Measurements from ENCODE around the gene DNAJB13.

DNAJB13 gene

DNA sequence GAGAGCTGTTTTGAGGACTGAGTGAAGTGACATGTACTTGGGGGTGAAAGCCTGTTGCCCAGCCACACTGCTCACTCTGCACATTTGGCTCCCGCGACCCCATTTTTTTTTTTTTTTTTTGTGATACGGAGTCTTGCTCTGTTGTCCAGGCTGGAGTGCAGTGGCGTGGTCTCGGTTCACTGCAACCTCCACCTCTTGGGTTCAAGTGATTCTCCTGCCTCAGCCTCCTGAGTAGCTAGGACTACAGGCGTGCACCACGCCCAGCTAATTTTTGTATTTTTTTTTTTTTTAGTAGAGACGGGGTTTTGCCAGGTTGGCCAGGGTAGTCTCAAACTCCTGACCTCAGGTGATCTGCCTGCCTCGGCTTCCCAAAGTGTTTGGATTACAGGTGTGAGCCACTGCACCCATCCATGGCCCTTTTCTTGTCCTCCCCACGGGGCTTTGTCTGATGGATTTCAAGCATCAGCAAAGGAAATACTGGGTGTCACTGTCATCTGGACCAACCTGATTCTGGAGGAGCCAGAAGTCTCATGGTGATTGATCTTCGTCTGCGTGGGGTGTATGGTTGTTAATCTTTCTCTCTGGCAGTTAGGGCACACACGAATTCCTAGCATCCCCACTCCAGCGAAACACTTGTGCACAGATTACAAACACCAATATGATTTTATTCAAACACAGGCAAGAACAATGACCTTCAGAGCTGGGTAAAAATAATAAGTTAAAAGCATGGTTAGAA is 61.4 kb downstream of the DNAJB13 start:
- ChIA-PET CTCF (interaction anchor here (0.6 to 1.6 kb wide), 3 partner anchors 37 to 532 kb away, joined by 3 read pairs; no protein-coding TSS in a partner anchor), POLR2A (no interaction called here)
- Histone ChIP-seq H3K4me1 (ENCODE audit: control insufficient read depth, insufficient read depth, low read length) (no peaks in the 10 kb centered on the region), H3K27ac (ENCODE audit: extremely low read depth, low read depth, low read length) (no peak overlapping the region), H3K4me3 (ENCODE audit: low read depth, low read length) (no peak overlapping the region), H3K36me3 (ENCODE audit: control insufficient read depth in 2 of 2, insufficient read depth in 1 of 2, low read length in 2 of 2) (peaks cover 0 to 31% of the 10 kb centered on the region in 2 experiments; a peak in 1 of 3 replicates), H3K9me3 (ENCODE audit: control insufficient read depth, insufficient read depth, low read depth, low read length) (no peaks in the 10 kb centered on the region)
- no peak for TF ChIP-seq ZNF211 (tag by site-specific recombination; IDR thresholded peaks at IDR 0.05; ENCODE audit: low read depth)
- TF ChIP-seq ZNF175 (tag by site-specific recombination; IDR thresholded peaks at IDR 0.05), result no peak
- no peak for TF ChIP-seq ZNF596 (tag by site-specific recombination; IDR thresholded peaks at IDR 0.05)
- TF ChIP-seq ZNF600 (tag by site-specific recombination; IDR thresholded peaks at IDR 0.05), result no peak
- no peak for TF ChIP-seq ZNF223 (tag by site-specific recombination; IDR thresholded peaks at IDR 0.05)

GRCh38 chr11:74013141-74013540 is 62.3 kb downstream of the DNAJB13 start:
- CTCF ChIA-PET, result interaction anchor here (0.6 to 1.6 kb wide), 2 partner anchors 36 to 48 kb away, joined by 3 read pairs; no protein-coding TSS in a partner anchor
- POLR2A ChIA-PET, result no interaction called here

More at GRCh38 chr11:74013141-74013540, 62.3 kb downstream of the DNAJB13 start:
- H3K4me3 ChIP-seq (ENCODE audit: low read depth, low read length), result no peak overlapping the region
- H3K36me3 ChIP-seq (ENCODE audit: control insufficient read depth in 2 of 2, insufficient read depth in 1 of 2, low read length in 2 of 2), result peaks cover 0 to 39% of the 10 kb centered on the region in 2 experiments; a peak in 1 of 3 replicates
- no peak overlapping the region for H3K27ac ChIP-seq (ENCODE audit: extremely low read depth, low read depth, low read length)
- no peaks in the 10 kb centered on the region for H3K4me1 ChIP-seq (ENCODE audit: control insufficient read depth, insufficient read depth, low read length)
- no peaks in the 10 kb centered on the region for H3K9me3 ChIP-seq (ENCODE audit: control insufficient read depth, insufficient read depth, low read depth, low read length)
- TF ChIP-seq ZNF274 (IDR thresholded peaks at IDR 0.05; ENCODE audit: low read length), result no peak
- no peak for TF ChIP-seq ZNF274 (tag by site-specific recombination; IDR thresholded peaks at IDR 0.05; ENCODE audit: borderline replicate concordance)
- TF ChIP-seq KLF1 (tag by site-specific recombination; IDR thresholded peaks at IDR 0.05), result no peak
- TF ChIP-seq, protein P1, sequence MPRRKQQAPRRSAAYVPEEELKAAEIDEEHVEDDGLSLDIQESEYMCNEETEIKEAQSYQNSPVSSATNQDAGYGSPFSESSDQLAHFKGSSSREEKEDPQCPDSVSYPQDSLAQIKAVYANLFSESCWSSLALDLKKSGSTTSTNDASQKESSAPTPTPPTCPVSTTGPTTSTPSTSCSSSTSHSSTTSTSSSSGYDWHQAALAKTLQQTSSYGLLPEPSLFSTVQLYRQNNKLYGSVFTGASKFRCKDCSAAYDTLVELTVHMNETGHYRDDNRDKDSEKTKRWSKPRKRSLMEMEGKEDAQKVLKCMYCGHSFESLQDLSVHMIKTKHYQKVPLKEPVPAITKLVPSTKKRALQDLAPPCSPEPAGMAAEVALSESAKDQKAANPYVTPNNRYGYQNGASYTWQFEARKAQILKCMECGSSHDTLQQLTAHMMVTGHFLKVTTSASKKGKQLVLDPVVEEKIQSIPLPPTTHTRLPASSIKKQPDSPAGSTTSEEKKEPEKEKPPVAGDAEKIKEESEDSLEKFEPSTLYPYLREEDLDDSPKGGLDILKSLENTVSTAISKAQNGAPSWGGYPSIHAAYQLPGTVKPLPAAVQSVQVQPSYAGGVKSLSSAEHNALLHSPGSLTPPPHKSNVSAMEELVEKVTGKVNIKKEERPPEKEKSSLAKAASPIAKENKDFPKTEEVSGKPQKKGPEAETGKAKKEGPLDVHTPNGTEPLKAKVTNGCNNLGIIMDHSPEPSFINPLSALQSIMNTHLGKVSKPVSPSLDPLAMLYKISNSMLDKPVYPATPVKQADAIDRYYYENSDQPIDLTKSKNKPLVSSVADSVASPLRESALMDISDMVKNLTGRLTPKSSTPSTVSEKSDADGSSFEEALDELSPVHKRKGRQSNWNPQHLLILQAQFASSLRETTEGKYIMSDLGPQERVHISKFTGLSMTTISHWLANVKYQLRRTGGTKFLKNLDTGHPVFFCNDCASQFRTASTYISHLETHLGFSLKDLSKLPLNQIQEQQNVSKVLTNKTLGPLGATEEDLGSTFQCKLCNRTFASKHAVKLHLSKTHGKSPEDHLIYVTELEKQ (tag by site-specific recombination; IDR thresholded peaks at IDR 0.05; ENCODE audit: borderline replicate concordance), result no peak
- no peak for TF ChIP-seq SETDB1 (IDR thresholded peaks at IDR 0.05; ENCODE audit: insufficient read length, low read length)
- TF ChIP-seq KLF8 (tag by site-specific recombination; IDR thresholded peaks at IDR 0.05), result no peak
- TF ChIP-seq OSR2 (tag by site-specific recombination; IDR thresholded peaks at IDR 0.05), result no peak
- no peak for TF ChIP-seq ZNF169 (tag by site-specific recombination; IDR thresholded peaks at IDR 0.05)
- no peak for TF ChIP-seq BCL6B (tag by site-specific recombination; IDR thresholded peaks at IDR 0.05)
- TF ChIP-seq ZNF501 (tag by site-specific recombination; IDR thresholded peaks at IDR 0.05), result no peak
- TF ChIP-seq CTCF (tag by site-specific recombination; IDR thresholded peaks at IDR 0.05), result no peak
- no peak for TF ChIP-seq ZNF629 (tag by site-specific recombination; IDR thresholded peaks at IDR 0.05)
- no peak for TF ChIP-seq PRDM1 (tag by site-specific recombination; IDR thresholded peaks at IDR 0.05)
- no peak for TF ChIP-seq ZBTB1 (tag by site-specific recombination; IDR thresholded peaks at IDR 0.05)
- no peak for TF ChIP-seq ZNF624 (tag by site-specific recombination; IDR thresholded peaks at IDR 0.05)
- TF ChIP-seq REPIN1 (tag by site-specific recombination; IDR thresholded peaks at IDR 0.05; ENCODE audit: low read depth), result no peak
- no peak for TF ChIP-seq ZNF621 (tag by site-specific recombination; IDR thresholded peaks at IDR 0.05)

Measured in HEK293 (cell line).